LNCAP (cell line): ENCODE data around the gene SLIT1.

ENCODE experiments used
- TF ChIP-seq, protein P1 (sequence below): fragments of 450-650 bp; IDR thresholded peaks from 2 replicates; pipeline ENCODE4 v1.5.1; 2017; ENCODE audit warnings: mild to moderate bottlenecking

SLIT1 gene

DNA sequence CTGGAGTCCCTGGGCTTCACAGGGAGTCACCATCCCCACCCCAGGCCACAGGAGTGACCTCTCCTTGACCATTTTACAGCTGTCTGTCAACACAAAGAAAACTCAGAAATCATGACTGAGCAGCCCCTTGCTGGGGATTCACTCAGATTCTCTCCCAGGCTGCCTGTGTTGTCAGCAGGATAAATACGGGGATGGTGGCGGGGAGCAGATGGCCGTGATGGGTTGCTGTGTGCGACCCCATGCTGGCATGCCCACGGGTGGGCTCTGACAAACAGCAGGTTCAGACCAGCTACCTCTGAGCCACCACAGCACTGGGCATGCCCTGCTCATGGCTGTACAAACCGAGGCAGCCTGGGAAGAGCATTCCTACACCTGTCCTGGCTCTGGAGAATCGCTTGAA is 136.1 kb downstream of the SLIT1 start:
- TF ChIP-seq, protein P1, sequence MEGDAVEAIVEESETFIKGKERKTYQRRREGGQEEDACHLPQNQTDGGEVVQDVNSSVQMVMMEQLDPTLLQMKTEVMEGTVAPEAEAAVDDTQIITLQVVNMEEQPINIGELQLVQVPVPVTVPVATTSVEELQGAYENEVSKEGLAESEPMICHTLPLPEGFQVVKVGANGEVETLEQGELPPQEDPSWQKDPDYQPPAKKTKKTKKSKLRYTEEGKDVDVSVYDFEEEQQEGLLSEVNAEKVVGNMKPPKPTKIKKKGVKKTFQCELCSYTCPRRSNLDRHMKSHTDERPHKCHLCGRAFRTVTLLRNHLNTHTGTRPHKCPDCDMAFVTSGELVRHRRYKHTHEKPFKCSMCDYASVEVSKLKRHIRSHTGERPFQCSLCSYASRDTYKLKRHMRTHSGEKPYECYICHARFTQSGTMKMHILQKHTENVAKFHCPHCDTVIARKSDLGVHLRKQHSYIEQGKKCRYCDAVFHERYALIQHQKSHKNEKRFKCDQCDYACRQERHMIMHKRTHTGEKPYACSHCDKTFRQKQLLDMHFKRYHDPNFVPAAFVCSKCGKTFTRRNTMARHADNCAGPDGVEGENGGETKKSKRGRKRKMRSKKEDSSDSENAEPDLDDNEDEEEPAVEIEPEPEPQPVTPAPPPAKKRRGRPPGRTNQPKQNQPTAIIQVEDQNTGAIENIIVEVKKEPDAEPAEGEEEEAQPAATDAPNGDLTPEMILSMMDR = no peak

DNA sequence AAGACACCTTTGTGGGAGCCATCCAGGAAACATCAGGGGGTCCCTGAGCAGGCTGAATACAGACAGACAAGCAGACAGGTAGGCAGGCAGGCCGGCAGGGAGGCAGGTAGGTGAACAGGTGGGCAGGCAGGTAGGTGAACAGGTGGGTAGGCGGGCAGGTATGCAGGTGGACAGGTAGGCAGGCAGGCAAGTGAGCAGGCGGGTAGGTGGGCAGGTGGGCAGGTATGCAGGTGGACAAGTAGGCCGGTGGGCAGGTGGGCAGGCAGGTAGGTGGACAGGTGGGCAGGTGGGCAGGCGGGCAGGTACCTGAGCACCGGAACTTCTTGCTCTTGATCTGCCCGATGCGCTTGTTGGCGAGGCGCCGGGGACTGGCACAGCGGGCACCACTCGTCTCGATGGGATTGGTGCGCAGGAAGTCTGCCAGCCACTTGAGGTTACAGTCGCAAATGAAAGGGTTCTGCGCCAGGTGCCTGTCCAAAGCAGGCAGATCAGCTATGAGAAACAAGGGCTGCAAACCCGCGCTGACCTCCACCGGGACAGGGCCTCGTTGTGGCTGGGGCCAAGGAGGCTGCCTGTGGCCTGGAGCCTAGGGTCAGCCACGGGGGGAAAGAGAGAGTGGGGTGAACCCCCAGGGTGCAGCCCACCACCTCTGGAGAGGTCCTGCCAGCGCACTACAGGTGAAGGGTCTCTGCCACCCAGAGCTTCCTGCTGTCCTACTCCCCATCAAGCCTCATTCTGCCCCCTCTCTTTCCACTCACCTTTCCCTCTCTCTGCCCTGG is 136.9 kb downstream of the SLIT1 start:
- TF ChIP-seq, protein P1 = no peak

DNA sequence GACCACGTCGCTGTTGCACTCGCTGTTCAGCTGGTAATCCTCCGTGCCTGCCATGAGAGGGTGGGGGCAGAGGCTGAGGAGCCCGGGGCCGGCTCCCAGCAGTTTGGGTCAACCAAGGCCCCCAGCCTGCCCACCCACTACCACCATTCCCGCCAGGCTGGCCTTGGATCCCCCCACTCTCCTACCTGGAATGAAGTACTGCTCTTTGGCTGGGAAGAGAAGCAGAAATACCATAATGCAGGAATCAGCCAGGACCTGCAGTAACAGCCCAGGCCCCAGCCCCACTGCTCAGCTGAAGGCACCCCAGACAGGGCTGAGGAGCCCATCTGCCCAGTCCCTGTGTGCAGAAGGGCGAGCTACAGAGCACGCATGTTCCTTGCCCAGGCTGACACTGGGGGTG is 138.0 kb downstream of the SLIT1 start:
- TF ChIP-seq, protein P1 = no peak

DNA sequence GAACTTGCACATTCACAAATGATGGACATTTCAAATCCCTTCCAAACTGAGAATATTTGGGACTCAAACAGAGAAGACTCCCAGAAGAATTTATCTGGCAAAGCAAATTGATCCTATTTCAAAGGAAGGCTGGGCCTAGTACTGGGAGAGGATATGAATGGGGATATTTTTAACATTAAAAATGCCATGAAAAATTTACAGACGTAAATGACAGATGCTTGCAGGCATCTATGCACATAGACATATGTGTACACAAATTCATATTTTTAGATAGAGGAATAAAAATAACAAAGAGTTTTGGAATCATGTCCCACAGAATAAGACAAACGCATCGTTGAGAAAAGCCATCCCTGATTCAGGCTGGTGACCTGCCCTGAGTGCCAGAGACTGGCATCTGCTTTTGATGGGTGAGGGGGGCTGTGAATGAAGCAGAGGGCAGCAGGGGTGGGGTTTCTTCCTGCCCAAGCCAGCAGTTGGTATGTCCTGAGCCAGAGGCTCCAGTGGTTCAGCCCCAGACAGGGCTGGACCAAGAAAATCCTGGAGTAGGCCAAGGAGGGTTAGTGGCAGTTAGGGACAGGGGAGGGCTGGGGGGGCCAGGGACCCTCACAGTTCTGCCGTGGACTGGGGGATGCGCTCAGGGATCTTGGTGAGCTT is 138.5 kb downstream of the SLIT1 start:
- TF ChIP-seq, protein P1 = no peak

DNA sequence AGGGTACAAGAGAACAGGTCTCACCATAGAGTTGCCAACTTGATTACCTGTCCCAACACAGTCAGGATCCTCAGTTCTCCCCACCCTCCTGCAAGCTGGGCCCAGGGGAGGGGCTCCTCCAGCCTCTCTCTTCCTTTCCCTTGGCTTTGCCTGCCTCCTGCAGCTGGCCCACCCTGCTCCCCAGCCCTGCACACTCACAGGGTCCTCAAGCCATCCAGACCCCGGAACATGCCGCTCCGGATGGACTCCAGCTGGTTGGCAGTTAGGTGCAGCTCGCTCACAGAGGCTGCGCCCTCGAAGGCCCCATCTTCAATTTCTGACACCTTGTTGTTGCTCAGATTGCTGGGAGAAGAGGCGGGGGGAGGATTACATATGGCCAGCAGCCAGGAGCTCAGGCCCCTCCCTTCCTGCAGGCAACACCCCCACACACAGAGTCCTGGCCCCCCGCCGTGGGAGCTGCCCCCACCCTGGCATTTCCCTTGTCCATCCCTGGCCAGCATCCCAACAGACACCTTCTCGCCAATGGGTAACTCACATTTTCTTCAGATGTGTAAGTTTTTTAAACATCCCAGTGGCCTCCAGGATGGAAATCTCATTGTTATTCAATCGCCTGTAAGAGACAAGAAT is 139.2 kb downstream of the SLIT1 start:
- TF ChIP-seq, protein P1 = no peak

DNA sequence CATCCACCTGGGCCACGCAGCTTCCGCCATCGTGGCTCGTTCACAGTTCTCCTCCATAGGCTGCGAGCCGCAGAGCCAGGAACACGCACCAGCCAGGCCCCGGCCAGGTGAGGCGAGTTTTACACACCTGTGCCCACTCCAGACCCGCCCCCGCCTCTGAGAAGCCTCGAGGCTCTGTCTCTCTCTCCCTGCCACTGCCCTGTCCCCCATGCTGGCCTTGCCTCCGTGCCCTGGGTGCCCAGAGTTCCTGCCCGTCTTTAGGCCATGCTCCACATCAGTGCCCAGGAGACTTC is 142.2 kb downstream of the SLIT1 start:
- TF ChIP-seq, protein P1 = no peak

DNA sequence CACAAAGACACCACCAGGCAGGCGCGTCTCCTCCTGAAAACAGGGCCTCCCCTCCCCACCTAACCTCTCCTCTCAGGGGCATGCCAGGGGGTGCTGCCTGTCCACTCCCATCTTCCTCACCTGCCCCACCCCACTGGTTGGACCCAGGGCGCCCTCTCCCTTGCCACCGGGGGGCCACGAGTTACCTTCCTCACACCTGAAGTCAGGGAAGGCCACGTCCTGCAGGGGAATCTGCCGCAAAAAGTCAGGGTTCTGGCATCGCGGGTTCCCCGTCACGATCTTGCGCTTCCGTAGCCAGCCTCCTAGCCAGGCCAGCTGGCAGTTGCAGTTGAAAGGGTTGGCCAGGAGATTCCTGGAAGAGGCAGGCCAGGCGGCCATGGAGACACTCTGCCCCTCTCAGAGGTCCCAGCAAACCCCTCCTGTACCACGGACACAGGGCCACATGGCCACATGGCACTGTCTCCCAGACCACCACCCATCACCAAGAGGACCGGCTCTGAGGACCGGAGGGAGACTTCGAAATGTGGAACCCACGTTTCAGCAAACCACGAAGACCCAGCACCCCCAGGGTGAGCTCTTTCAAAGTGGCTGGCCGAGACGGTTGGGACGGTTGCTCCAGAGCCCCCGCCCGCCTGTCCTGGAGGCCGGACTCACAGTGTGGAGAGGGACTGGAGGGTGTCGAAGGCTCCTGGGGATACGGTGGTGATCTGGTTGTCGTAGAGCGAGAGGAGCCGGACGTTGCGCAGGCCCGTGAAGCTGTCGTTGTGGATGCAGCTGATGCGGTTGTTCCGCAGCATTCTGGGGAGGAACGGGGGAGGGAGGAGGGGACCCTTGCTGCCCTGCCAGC is 142.8 kb downstream of the SLIT1 start:
- TF ChIP-seq, protein P1 = no peak
